Choroid plexus epithelial cell (primary cell): ENCODE data around the gene MYL12B.
A peak's percentile ranks its signal among the peaks of the same experiment; 100 is the strongest.
"Not testable (repeated sequence)": the region's sequence is repeated elsewhere in the genome, so short reads cannot be mapped to it uniquely, and the experiment has no call there.

ENCODE experiments used
- DNase-seq: peaks from one replicate; pipeline ENCODE4 v3.0.0-alpha.2; 2010; ENCODE audit warnings: low read depth
- H3K4me3 ChIP-seq: 2 replicates; pipeline ENCODE4 v1.5.1; 2011; ENCODE audit warnings: low read depth, mild to moderate bottlenecking, control low read depth, low read length, moderate library complexity
- TF ChIP-seq, protein P1 (sequence below): conservative IDR thresholded peaks from 2 replicates; pipeline ENCODE4 v1.5.1; 2011; ENCODE audit warnings: low read depth, mild to moderate bottlenecking, control low read depth, inconsistent platforms, low read length, moderate library complexity

MYL12B gene

DNA sequence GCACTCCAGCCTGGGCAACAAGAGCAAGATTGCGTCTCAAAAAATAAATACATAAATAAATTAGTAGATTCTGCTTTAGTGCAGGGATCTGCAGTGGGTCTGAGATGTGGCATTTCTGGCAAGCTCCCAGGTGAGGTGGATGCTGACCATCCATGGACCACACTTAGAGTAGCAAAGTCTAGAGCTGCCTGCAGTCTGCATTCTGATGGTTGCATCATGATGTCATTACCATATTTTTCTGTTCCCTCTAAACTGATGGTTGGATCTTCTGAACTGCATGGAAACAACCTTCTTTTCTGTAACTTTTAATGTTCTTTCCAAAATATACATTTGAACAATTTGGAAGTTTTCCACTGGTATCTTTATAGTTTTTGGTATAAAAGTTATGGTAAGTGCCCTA is 42.9 kb downstream of the MYL12B start:
- DNase-seq: peak; percentile 34
- H3K4me3 ChIP-seq: no peak overlapping the region
- TF ChIP-seq, protein P1, sequence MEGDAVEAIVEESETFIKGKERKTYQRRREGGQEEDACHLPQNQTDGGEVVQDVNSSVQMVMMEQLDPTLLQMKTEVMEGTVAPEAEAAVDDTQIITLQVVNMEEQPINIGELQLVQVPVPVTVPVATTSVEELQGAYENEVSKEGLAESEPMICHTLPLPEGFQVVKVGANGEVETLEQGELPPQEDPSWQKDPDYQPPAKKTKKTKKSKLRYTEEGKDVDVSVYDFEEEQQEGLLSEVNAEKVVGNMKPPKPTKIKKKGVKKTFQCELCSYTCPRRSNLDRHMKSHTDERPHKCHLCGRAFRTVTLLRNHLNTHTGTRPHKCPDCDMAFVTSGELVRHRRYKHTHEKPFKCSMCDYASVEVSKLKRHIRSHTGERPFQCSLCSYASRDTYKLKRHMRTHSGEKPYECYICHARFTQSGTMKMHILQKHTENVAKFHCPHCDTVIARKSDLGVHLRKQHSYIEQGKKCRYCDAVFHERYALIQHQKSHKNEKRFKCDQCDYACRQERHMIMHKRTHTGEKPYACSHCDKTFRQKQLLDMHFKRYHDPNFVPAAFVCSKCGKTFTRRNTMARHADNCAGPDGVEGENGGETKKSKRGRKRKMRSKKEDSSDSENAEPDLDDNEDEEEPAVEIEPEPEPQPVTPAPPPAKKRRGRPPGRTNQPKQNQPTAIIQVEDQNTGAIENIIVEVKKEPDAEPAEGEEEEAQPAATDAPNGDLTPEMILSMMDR: no peak

- DNase-seq: peak; percentile 99
- TF ChIP-seq, protein P1: no peak
- H3K4me3 ChIP-seq: no peak overlapping the region
Measured at GRCh38 chr18:3305354-3305762, 43.4 kb downstream of the MYL12B start.

DNA sequence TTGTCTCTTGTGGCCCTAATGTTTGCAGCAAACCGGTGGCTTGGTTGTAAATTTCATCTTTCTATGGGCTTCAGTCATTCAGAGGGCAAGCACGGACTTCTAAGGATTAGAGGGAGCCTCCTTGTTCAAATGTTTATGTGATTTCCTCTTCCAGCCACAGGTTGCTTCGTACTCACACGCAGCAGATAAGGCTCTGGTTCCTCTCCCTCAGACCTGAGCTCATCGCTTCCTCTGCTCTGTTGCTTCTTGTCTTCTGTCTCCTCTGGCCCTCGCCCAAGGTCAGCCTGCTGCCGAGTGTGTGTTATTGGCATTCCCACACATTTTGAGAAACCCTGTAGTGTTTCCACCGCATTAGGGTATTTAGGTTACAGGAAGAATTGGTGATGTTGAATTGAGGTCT is 44.0 kb downstream of the MYL12B start:
- H3K4me3 ChIP-seq: no peak overlapping the region
- TF ChIP-seq, protein P1: no peak
- DNase-seq: peak; percentile 98

DNA sequence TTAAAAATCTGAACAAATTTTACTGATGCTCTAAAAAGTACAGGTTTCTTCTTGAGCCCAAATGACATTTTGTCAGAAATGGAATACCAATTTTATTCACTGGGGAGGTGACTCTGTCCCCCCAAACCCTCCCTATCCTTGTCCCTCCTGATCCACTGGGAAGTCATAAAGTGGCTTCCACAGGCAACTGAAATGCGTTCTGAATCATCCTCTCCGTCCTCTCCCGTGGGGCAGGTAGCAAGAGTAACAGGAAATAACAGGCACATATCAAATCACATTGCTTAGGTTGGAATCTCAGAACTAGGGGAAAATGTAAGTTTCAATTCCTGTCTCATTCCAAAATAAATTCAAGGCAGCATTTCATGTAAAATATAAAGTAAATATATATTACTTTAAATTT is 44.5 kb downstream of the MYL12B start:
- TF ChIP-seq, protein P1: no peak
- DNase-seq: peak; percentile 26
- no peak overlapping the region for H3K4me3 ChIP-seq

DNA sequence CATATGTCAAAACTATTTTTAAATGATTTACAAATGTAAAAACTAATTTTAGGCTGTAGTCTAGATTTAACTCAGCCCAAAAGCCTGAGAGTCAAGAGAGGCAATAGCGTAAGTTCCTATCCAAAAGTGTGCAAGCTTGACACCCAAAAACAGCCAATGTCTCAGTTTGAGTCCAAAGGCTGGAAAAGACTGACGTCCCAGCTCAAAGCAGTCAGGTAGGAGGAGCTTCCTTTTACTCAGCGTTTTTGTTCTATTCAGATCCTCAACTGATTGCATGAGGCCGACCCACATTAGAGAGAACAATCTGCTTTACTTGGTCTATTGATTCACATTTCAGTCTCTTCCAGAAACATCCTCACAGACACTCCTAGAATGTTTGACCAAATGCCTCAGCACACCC is 51.8 kb downstream of the MYL12B start:
- DNase-seq: no peak
- H3K4me3 ChIP-seq: no peak overlapping the region
- TF ChIP-seq, protein P1: no peak

- not testable (repeated sequence) for H3K4me3 ChIP-seq, DNase-seq
Measured at GRCh38 chr18:3315344-3315743, 53.4 kb downstream of the MYL12B start.

- H3K4me3 ChIP-seq: no peak overlapping the region
- TF ChIP-seq, protein P1: no peak
- no peak for DNase-seq
Measured at GRCh38 chr18:3319399-3319798, 57.5 kb downstream of the MYL12B start.
